ENCODE data around the gene ELMO1. TPM values are rescaled to one million over a fixed set of nuclear protein-coding genes. Genes with fewer than 3 reads are reported as not detected.

Gene ELMO1
- total RNA-seq, 1 donor from 2014 or later, result 0.69 TPM

DNA sequence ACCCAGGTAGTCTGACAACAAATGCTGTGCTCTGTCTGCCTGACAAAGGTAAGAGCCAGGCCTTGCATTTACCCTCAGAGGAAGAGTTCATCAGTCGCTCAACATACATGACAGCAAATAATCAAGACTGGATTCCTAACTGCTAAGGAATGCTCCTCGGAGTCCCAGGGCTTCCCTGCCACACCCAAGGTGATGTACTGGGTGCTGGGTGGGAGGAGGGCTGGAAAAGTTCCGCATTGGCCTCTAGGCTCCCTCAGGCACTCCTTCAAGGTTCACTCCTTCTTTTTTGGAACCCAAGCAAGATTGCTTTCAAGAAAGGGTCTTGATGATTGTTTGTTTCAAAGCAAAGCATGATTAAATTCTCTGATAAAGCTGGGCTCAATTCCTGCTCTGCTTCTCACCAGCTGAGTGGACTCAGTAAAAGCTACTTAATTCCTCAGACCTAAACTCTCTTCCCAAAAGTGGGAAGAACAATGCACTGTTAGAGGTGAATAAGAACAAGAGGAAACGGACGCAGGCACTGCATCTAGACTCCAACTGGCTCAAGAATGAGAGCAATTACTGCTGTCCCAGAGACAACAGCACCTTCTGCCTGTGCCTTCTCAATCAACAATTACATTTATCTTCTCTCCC, 173.5 kb downstream of the ELMO1 start:
- DNase-seq (ENCODE audit: low read depth), result no peak
- TF ChIP-seq, protein P1, sequence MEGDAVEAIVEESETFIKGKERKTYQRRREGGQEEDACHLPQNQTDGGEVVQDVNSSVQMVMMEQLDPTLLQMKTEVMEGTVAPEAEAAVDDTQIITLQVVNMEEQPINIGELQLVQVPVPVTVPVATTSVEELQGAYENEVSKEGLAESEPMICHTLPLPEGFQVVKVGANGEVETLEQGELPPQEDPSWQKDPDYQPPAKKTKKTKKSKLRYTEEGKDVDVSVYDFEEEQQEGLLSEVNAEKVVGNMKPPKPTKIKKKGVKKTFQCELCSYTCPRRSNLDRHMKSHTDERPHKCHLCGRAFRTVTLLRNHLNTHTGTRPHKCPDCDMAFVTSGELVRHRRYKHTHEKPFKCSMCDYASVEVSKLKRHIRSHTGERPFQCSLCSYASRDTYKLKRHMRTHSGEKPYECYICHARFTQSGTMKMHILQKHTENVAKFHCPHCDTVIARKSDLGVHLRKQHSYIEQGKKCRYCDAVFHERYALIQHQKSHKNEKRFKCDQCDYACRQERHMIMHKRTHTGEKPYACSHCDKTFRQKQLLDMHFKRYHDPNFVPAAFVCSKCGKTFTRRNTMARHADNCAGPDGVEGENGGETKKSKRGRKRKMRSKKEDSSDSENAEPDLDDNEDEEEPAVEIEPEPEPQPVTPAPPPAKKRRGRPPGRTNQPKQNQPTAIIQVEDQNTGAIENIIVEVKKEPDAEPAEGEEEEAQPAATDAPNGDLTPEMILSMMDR (conservative IDR thresholded peaks at IDR 0.05; ENCODE audit: low read depth, low read length), result no peak
- H3K4me3 ChIP-seq (ENCODE audit: low read depth, low read length), result no peak overlapping the region

DNA sequence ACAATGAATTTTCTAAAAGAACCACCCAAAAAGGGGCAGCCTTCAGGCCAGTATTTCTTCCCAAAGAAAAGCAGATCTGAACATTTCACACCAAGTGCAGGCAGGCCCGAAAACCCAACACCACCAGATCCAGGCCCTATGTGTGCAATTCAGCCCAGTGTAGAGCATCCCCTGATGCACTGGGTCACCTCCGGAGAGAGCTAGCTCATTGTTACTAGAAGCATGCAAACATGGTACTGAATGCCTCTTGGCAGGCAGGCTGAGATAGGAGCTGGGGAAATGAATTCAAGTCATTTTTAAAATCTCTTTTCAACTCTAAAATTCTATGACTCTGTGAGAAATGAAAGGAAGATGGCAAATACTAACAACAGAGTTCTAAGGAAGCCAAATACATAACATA, 174.8 kb downstream of the ELMO1 start:
- TF ChIP-seq, protein P1 (conservative IDR thresholded peaks at IDR 0.05; ENCODE audit: low read depth, low read length), result no peak
- H3K4me3 ChIP-seq (ENCODE audit: low read depth, low read length), result no peak overlapping the region
- DNase-seq (ENCODE audit: low read depth), result no peak

DNA sequence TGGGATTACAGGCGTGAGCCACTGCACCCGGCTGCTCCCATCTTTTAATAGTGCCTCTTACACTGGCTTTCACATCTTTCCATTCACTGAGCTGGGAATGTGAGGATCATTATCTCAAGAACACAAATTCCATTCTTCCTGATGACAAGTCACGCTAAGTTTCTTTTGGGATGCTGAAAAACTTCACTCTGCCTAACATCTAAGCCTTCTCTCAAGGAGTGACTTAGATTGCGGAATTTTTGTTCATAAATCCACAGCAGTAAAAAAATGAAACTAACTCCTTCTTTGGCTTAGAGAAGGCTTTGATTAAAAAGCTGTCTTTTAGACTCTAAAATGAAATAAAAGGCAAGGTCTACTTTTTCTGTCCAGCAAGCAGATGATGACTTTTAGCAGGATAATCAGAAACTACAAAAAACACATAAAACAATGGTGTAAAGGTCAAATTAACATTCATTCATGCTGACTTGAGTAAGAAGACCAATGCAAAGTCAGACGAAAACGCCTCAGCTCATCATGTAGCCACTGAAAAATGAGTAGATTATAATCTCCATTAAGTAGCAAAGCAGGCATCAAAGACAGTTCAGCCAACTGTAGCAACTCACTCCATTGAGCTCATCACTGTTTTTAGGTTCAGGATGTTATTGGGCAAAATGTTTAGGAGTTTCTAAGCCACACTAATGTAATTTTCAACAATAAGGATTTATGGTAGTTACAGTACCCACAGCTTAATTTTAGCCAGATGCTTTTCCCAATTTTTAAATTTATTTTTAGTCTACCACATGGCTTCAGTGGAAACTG, 178.8 kb downstream of the ELMO1 start:
- H3K4me3 ChIP-seq (ENCODE audit: low read depth, low read length), result no peak overlapping the region
- no peak for DNase-seq (ENCODE audit: low read depth)
- TF ChIP-seq, protein P1 (conservative IDR thresholded peaks at IDR 0.05; ENCODE audit: low read depth, low read length), result no peak

DNA sequence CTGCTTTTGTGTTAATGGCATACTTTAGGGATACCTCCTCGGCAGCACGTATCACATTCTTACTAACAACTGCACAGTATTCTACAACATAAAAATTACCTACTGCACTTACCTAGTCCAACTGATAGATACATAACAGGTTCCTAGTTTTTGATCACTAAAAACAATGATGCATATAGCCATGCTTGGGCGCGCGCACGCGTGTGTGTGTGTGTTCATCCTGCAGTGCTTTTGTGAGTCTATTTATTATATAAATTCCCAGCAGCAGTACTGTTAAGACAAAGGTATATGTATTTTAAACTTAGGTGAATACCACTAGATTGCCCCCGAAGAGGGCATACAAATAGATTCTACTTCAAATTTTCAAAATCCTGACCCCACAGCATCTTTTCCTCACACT, 181.4 kb downstream of the ELMO1 start:
- TF ChIP-seq, protein P1 (conservative IDR thresholded peaks at IDR 0.05; ENCODE audit: low read depth, low read length), result no peak

DNA sequence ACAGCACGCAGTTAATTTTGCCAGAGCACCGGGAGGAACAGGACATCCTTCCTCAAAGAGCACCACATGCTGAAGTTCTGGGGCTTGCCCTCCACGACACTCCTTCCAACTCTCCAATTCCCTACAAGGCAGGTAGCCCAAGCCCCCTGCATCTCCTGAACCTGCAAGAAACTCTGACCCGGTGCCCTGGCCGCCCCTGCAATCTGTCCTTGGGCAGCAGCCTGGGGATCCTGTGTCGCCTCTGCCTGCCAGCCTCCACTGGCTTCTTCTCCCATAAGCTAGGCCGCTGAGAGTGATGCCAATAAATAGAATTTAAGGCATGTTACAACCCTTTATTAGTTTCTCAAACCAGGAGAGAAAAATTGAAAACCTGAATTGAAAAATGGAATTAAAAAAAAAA, 182.8 kb downstream of the ELMO1 start:
- no peak overlapping the region for H3K4me3 ChIP-seq (ENCODE audit: low read depth, low read length)
- no peak for DNase-seq (ENCODE audit: low read depth)
- TF ChIP-seq, protein P1 (conservative IDR thresholded peaks at IDR 0.05; ENCODE audit: low read depth, low read length), result no peak

More for the DNA sequence above, 181.4 kb downstream of the ELMO1 start:
- H3K4me3 ChIP-seq (ENCODE audit: low read depth, low read length), result no peak overlapping the region
- no peak for DNase-seq (ENCODE audit: low read depth)

DNA sequence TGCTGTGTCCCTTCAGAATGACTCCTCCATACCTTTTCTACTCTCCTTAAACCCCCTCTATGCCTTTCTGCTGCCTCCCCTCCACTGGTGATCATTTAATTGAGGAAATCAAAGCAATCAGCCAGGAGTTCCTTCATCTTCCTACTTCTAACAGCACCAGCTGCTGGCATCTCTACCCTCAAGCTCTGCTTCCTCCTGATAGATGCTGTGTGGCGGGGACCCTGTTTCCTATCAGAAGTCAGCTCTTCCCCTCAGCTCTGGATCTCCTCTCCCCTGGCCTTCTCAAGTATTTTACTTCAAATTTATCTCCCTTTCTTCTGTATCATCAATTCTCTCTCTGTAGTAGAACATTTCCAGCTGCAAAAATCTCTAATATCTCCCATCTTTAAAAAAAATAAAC, 183.7 kb downstream of the ELMO1 start:
- no peak for DNase-seq (ENCODE audit: low read depth)
- H3K4me3 ChIP-seq (ENCODE audit: low read depth, low read length), result no peak overlapping the region
- TF ChIP-seq, protein P1 (conservative IDR thresholded peaks at IDR 0.05; ENCODE audit: low read depth, low read length), result no peak

All from epithelial cell of proximal tubule (primary cell).